ENCODE measurements around the gene GPS1. TPM values are rescaled to one million over a fixed set of nuclear protein-coding genes. Genes with fewer than 3 reads are reported as not detected.

Gene GPS1
- total and polyA plus RNA-seq, 10 of the 15 experiments (the other 5 are each of a cell fraction or from before 2014, with no cell fraction given) = 2.2 to 146 (median 77.7) TPM

DNA sequence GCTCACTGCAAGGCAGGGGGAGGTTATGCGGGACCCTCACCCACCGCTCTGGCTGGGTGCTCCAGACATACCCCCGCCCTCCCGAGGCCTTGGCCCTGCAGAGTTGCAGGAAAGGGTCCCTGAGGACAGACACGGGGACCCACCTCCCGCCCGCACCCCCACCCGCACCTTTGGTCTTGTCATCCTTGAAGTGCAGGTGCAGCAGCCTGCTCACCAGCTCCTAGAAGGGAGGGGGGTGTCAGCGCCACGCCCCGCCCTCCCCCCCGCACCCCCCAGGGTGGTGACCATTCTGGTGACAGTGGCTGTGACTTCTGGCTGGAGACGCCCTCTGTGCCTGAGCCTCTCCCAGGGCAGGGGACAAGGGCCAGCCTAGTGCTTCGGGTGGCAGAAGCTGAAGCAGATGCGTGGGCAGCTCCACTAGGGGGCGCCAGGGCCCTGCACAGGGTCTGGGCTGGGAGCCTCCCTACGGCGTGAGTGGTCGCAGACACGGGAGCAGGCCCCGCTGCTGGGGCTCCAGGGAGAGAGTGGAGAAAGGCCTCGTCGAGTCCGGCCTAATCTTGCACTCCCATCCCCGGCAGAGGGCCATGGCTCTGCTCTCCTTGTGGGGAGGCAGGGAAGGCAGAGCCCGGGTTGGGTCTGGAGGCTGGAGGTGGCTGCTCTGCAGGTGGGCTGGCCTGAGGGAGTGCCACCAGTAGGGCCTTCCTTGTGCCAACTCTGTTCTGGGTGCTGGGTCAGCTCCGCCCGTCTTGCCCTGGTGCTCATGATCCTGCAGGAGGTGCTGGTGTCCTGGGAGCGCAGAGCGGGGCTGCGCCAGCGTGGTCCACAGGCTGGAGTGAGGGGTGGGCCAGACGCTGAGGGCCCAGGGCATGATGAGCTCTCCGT lies 31.8 kb upstream of the GPS1 start (continued):
- no peak for TF ChIP-seq CUX1 (IDR thresholded peaks at IDR 0.05; ENCODE audit: insufficient replicate concordance, low read depth, low read length)
- TF ChIP-seq ZNF384 (IDR thresholded peaks at IDR 0.05; ENCODE audit: borderline replicate concordance, low read depth, low read length) = no peak
- TF ChIP-seq FOXM1 (IDR thresholded peaks at IDR 0.05; ENCODE audit: low read depth, low read length) = no peak
- TF ChIP-seq RAD51 (IDR thresholded peaks at IDR 0.05) = no peak
- TF ChIP-seq LARP7 (IDR thresholded peaks at IDR 0.05) = no peak
- no peak for TF ChIP-seq ZNF274 (IDR thresholded peaks at IDR 0.05; ENCODE audit: insufficient read depth, insufficient read length)
- TF ChIP-seq, protein P1, sequence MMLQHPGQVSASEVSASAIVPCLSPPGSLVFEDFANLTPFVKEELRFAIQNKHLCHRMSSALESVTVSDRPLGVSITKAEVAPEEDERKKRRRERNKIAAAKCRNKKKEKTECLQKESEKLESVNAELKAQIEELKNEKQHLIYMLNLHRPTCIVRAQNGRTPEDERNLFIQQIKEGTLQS (IDR thresholded peaks at IDR 0.05; ENCODE audit: borderline replicate concordance, extremely low read depth, low read depth, low read length) = no peak
- TF ChIP-seq TCF12 (IDR thresholded peaks at IDR 0.05; ENCODE audit: low read depth, low read length) = no peak
- no peak for TF ChIP-seq REST (IDR thresholded peaks at IDR 0.05; ENCODE audit: low read depth, low read length)
- TF ChIP-seq, protein P2, sequence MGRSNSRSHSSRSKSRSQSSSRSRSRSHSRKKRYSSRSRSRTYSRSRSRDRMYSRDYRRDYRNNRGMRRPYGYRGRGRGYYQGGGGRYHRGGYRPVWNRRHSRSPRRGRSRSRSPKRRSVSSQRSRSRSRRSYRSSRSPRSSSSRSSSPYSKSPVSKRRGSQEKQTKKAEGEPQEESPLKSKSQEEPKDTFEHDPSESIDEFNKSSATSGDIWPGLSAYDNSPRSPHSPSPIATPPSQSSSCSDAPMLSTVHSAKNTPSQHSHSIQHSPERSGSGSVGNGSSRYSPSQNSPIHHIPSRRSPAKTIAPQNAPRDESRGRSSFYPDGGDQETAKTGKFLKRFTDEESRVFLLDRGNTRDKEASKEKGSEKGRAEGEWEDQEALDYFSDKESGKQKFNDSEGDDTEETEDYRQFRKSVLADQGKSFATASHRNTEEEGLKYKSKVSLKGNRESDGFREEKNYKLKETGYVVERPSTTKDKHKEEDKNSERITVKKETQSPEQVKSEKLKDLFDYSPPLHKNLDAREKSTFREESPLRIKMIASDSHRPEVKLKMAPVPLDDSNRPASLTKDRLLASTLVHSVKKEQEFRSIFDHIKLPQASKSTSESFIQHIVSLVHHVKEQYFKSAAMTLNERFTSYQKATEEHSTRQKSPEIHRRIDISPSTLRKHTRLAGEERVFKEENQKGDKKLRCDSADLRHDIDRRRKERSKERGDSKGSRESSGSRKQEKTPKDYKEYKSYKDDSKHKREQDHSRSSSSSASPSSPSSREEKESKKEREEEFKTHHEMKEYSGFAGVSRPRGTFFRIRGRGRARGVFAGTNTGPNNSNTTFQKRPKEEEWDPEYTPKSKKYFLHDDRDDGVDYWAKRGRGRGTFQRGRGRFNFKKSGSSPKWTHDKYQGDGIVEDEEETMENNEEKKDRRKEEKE (IDR thresholded peaks at IDR 0.05) = no peak
- TF ChIP-seq, protein P3, sequence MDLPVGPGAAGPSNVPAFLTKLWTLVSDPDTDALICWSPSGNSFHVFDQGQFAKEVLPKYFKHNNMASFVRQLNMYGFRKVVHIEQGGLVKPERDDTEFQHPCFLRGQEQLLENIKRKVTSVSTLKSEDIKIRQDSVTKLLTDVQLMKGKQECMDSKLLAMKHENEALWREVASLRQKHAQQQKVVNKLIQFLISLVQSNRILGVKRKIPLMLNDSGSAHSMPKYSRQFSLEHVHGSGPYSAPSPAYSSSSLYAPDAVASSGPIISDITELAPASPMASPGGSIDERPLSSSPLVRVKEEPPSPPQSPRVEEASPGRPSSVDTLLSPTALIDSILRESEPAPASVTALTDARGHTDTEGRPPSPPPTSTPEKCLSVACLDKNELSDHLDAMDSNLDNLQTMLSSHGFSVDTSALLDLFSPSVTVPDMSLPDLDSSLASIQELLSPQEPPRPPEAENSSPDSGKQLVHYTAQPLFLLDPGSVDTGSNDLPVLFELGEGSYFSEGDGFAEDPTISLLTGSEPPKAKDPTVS (IDR thresholded peaks at IDR 0.05; ENCODE audit: low read depth, low read length) = no peak
- no peak for TF ChIP-seq BCL3 (IDR thresholded peaks at IDR 0.05; ENCODE audit: borderline replicate concordance, insufficient read depth, low read depth, low read length, poor library complexity, severe bottlenecking)
